ENCODE measurements around the gene MAP4K1.
"Not testable (repeated sequence)": the region's sequence is repeated elsewhere in the genome, so short reads cannot be mapped to it uniquely, and the experiment has no call there.

The MAP4K1 gene

GRCh38 chr19:38650911-38651584 is 33.3 kb upstream of the MAP4K1 start:
- no peak for DNase-seq (ENCODE audit: low spot score)

DNA sequence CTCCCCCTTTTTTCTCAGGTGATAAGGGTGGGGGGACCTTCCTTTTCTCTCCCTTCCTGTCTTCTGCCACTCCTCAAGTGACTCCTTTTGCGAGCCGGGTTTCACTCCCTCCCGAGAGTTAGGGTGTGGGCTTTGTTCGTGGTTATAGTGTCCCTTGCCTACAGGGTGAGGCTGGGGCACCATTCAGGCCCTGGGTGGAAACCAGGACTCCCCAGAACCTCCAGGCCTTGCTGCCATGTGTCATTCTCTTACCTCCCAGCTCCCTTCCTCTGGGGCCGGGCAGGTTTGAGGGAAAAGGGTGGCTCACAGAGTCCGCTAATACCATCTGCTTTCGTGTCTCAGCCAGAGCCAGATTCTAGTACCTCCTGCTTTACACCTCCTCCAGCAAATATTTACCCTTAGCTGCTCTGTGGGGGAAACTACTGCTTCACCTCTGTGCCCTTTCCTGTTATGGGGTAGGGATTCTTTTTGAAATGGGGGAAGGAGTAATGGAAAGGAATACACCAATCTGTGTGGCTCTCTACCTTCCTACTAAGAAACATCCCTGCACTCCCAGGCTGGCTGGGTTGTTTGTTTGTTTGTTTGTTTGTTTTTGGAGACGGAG is 32.5 kb upstream of the MAP4K1 start:
- DNase-seq (ENCODE audit: low spot score): no peak

- DNase-seq (ENCODE audit: low spot score): no peak
These were observed 31.8 kb upstream of the MAP4K1 start for GRCh38 chr19:38649305-38650171.

DNA sequence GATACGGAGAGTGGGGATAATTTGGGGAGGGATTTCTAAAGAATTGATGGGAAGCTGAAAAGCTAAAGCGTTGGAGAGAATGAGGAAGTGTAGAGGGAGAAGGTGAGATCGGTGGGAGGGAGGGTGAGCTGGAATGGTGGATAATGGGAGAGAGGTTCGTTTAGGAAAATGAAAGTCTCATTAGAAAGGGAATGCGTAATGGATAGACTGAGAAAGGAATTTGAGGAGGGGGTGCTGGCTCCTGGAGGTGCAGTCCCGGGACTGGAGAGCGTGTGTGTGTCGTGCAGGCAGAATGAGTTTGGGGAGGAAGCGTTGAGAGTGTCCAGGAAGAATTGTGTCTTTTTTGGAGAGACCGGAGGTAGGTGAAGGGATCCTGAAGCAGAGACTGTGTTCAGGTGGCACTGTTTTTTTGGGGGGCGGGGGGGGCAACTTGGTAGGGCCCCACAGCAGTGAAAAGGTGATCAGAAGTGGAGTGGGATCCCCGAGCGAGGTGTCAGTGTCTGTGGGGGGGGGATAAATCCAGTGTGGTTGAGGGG is 31.1 kb upstream of the MAP4K1 start:
- no peak for DNase-seq (ENCODE audit: low spot score)

DNA sequence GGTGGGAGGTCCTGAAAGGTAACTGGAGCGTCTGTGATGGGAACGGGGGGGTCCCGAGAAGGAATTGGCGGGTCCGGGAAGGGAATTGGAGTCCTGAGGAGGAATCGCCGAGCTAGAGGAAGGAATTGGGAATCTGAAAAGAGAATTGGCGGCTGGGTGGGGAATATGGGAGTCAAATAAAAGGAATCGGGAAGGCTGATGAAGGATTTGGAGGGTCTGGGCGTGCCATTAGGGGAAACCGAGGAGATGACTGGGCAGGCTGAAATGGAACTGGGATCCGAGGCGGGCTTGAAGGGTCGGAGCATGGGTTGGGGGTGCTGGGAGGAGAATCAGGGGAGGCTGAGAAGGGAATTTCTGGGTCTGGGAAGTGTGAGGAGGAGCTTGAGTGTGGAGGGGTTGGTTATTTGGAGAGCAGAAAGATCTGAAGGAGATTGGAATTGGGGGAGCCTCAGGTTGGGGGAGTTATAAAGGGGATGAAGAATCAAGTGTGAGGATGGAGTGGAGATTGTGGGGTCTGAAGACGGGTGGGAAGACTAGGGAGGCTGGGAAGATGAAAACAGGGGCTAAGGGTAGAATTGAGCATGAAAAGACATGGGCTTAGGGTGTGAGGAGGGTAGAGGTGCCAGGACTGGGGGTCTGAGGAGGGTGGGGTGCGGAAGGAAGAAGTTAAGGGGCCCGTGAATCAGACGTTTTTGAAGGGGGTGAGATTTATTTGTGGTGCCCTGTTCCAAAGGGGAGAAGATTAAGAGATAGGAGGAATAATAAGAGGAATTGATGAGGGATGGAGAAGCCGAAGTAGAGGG is 30.4 kb upstream of the MAP4K1 start:
- DNase-seq (ENCODE audit: low spot score): no peak

DNA sequence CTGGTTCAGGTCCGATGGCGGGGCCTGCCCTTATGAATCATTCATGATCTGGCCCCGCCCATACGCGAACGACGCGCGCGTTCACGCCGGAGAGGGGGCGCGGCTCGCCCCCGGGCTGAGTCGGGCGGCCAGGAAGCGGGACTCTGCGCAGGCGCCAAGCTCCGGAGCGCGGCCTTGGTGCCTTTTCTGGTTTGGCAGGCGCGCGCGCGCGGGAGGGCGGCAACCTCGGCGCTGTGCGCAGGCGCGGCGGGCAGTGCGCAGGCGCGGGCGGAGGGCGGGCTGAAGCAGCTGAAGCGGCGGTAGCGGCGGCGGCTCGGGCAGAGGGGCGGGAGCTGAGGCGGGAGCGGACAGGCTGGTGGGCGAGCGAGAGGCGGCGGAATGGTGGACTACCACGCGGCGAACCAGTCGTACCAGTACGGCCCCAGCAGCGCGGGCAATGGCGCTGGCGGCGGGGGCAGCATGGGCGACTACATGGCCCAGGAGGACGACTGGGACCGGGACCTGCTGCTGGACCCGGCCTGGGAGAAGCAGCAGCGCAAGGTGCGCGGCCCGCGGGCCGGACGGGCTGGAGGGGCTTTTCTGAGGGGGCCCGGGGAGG is 29.7 kb upstream of the MAP4K1 start, which contains the start of gene ACTN4:
ACTN4 (plus strand) TSS at position 282 of the 598 bp plus-strand sequence; CDS start at position 379, 97 bp downstream.
- peak; percentile 97 for DNase-seq (ENCODE audit: low spot score)

DNA sequence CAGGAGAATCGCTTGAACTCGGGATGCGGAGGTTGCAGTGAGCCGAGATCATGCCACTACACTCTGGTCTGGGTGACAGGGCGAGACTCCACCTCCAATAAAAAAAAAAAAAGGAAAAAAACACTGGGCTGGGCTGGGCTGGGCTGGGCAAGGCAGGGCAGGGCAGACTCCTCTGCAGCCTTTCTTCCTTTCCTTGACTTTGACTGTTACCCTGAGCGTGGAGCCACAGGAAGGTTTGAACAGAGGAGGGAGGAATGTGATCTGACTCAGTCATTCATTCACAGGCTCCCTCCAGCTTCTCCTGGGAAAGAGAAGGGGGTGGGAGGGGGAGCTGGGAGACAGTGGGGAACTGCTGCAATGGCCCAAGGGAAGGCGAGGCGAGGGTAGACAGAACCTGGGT is 27.0 kb upstream of the MAP4K1 start:
- DNase-seq (ENCODE audit: low spot score): no peak

GRCh38 chr19:38642176-38642575 is 24.4 kb upstream of the MAP4K1 start:
- DNase-seq (ENCODE audit: low spot score): no peak

GRCh38 chr19:38640368-38640767 is 22.6 kb upstream of the MAP4K1 start:
- no peak for DNase-seq (ENCODE audit: low spot score)

- no peak for DNase-seq (ENCODE audit: low spot score)
These were observed 21.9 kb upstream of the MAP4K1 start for GRCh38 chr19:38639679-38640078.

- no peak for DNase-seq (ENCODE audit: low spot score)
These were observed 20.7 kb upstream of the MAP4K1 start for GRCh38 chr19:38638461-38638860.

GRCh38 chr19:38635483-38636399 is 18.0 kb upstream of the MAP4K1 start:
- DNase-seq (ENCODE audit: low spot score): no peak

DNA sequence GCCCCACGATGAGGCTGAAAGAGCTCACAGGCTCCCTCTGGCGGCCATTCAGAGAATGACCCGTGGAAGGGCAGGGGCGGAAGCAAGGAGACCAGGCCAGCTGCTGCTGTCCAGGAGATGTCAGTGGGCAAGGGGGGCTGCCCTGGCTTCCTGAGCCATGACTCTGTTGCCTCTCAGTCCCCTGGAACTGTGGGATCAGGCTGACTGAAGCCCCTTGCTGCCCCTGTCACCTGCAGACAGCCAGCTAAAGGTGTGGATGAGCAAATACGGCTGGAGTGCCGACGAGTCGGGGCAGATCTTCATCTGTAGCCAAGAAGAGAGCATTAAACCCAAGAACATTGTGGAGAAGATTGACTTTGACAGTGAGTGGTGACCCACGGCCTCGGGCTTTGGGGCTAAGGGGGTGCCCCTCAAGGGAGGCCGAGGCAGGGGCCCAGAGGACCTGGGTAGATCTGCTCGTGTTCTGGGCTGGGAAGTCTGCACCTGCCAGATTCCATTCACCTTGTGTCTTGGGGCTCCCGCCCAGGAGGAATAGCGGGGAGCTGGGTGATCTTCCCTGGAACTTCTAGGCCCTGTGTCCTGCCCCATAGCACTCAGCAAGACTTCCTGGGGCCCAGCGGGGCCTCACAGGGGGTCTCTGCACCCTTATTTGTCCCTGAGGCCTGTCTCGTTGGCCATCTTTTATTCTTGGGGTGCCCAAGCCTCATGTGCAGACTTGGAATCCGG is 17.2 kb upstream of the MAP4K1 start:
- DNase-seq (ENCODE audit: low spot score): peak; percentile 84

GRCh38 chr19:38632476-38633213 is 14.9 kb upstream of the MAP4K1 start:
- DNase-seq (ENCODE audit: low spot score): no peak

GRCh38 chr19:38631811-38632475 is 14.2 kb upstream of the MAP4K1 start:
- not testable (repeated sequence) for DNase-seq (ENCODE audit: low spot score)

DNA sequence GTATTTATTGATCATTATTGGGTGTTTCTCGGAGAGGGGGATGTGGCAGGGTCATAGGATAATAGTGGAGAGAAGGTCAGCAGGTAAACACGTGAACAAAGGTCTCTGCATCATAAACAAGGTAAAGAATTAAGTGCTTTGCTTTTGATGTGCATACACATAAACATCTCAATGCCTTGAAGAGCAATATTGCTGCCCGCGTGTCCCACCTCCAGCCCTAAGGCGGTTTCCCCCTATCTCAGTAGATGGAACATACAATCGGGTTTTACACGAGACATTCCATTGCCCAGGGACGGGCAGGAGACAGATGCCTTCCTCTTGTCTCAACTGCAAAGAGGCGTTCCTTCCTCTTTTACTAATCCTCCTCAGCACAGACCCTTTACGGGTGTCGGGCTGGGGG is 13.5 kb upstream of the MAP4K1 start:
- DNase-seq (ENCODE audit: low spot score): not testable (repeated sequence)

DNA sequence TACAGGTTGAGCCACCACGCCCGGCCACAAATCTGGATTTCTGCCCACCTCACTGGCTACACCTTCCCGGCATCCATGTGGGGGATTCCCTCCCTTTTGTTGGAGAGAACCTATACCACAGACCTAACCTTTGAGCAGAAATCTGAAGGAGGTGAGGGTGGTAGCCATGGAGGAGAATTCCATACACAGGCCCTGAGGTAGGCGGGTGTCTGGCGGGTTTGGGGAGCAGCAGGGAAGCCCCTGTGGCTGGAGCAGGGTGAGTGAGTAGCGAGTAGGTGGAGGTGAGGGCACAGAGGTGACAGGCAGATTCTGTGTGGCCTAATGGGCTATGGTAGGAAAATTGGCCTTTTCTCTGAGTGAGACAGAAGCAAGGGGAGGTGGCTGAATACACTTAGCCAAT is 11.8 kb upstream of the MAP4K1 start:
- no peak for DNase-seq (ENCODE audit: low spot score)

- DNase-seq (ENCODE audit: low spot score): no peak
These were observed 8.6 kb upstream of the MAP4K1 start for GRCh38 chr19:38626401-38626800.
